NT2/D1 (cell line): ENCODE measurements around the gene CD248.

ENCODE experiments used
- SUZ12 ChIP-seq: IDR thresholded peaks from 2 replicates; pipeline ENCODE4 v1.6.1; 2011; ENCODE audit not compliant: insufficient read length, insufficient read depth; ENCODE audit errors: extremely low read depth
- YY1 ChIP-seq: IDR thresholded peaks from 2 replicates; pipeline ENCODE4 v1.6.1; 2011; ENCODE audit not compliant: insufficient read length, insufficient read depth
- ZNF274 ChIP-seq: IDR thresholded peaks from 2 replicates; pipeline ENCODE4 v1.6.1; 2011; ENCODE audit warnings: mild to moderate bottlenecking, low read depth, low read length

DNA sequence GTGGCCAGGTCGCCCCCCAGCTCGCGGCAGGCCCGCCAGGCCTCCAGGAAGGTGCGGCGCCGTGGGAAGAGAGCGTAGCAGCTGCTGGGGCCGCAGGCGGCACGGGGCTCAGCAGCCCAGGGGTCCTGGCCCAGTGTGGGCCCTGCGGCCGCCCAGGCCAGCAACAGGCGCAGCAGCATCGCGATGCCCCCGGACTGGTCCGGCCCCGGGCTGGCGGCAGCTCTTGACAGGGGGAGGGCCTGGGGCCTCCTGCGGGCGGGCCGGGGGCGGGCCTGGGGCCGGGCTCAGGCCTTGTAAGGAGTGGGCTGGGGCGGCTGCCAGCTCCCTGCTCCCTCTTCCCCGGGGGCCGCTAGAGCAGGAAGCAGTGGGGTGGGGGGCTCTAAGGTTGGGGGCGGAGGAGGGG, at the start of gene CD248:
- no peak for TF ChIP-seq SUZ12
- TF ChIP-seq ZNF274: no peak
- no peak for TF ChIP-seq YY1
